Islet precursor cell (in vitro differentiated cells): ENCODE data around the gene BPTF.
"Not testable (repeated sequence)": the region's sequence is repeated elsewhere in the genome, so short reads cannot be mapped to it uniquely, and the experiment has no call there.

ENCODE experiments used
- DNase-seq: peaks from one replicate; pipeline ENCODE4 v3.0.0-alpha.2; 2018

BPTF gene

DNA sequence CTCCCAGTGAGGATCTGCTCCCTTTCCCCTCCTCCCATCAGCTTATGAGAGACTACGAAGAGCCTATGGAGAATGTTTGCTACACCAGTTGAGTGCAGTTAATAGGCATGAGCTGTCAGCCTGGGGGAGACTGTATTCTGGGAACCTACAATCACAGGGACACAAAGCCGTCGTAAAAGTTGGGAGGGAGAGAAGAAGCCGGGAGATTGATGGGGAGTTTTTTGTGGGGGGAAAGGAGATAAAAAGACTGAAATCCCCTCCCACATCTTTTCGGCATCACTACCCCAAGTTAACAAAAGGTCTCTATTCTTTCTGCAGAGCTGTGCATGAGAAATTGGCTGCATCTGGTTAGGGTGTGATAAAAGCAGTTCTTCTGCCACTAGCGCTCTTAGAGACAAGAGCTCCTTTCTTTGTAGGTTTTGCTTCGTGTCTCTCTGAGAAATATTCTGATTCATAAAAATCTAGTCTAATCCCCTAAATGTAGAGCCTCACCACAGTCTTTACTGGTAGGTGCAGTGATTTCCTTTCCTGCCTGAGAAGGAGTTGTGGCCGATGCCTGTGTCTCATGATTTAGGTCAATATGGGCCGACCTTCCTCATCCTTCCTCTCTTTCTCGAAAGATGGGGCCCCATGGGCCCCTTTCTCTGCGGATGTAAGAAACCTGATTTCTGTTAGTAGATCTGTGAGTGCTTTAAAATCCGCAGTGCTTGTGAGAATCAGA is 77.4 kb downstream of the BPTF start:
- DNase-seq, result peak; percentile 90

DNA sequence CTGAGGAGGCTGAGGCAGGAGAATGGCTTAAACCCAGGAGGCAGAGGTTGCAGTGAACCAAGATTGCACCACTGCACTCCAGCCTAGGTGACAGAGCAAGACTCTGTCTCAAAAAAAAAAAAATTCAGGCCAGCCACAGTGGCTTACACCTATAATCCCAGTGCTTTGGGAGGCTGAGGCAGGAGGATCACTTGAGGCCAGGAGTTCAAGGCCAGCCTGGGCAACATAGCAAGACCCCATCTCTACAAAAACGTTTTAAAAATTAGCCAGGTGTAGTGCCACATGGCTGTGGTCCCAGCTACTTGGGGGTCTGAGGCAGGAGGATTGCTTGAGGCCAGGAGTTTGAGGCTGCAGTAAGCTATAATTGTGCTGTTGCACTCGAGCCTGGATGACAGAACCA is 80.0 kb downstream of the BPTF start:
- DNase-seq, result not testable (repeated sequence)

DNA sequence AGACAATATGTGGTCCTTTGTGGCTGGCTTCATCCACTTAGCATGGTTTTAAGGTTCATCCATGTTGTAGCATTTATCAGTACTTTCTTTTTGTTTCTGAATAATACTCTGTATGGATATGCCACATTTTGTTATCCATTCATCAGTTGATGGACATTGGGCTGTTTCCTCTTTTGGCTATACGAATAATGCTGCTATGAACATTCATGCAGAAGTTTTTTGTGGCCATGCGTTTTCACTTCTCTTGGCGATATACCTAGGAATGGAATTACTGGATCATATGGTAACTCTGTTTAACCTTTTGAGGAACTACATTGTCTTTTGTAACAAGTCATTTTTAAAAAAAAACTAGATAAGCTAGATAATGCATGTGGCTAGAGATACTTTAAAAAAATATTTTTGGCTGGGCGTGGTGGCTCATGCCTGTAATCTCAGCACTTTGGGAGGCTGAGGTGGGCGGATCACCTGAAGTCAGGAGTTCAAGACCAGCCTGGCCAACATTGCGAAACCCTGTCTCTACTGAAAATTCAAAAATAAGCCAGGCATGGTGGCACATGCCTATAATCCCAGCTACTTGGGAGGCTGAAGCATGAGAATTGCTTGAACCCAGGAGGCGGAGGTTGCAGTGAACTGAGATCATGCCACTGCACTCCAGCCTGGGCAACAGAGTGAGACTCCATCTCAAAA is 85.0 kb downstream of the BPTF start:
- DNase-seq, result not testable (repeated sequence)

- no peak for DNase-seq
Observed at GRCh38 chr17:67911059-67911782, 85.9 kb downstream of the BPTF start.

DNA sequence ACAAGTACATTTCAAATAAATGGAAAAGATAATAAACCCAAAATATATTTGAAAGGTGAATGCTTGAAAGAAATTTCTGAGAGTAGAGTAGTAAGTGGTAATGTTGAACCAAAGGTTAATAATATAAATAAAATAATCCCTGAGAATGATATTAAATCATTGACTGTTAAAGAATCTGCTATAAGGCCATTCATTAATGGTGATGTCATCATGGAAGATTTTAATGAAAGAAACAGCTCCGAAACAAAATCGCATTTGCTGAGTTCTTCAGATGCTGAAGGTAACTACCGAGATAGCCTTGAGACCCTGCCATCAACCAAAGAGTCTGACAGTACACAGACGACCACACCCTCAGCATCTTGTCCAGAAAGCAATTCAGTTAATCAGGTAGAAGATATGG is 86.8 kb downstream of the BPTF start:
- no peak for DNase-seq

DNA sequence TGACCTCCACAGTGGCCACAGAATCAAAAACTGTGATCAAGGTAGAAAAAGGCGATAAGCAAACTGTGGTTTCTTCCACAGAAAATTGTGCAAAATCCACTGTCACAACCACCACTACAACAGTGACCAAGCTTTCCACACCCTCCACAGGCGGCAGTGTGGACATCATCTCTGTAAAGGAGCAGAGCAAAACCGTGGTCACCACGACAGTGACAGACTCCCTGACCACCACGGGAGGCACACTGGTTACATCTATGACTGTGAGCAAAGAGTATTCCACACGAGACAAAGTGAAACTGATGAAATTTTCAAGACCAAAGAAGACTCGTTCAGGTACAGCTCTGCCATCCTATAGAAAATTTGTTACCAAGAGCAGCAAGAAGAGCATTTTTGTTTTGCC is 87.4 kb downstream of the BPTF start:
- DNase-seq, result no peak

GRCh38 chr17:67920212-67920611 is 94.9 kb downstream of the BPTF start:
- DNase-seq, result no peak

DNA sequence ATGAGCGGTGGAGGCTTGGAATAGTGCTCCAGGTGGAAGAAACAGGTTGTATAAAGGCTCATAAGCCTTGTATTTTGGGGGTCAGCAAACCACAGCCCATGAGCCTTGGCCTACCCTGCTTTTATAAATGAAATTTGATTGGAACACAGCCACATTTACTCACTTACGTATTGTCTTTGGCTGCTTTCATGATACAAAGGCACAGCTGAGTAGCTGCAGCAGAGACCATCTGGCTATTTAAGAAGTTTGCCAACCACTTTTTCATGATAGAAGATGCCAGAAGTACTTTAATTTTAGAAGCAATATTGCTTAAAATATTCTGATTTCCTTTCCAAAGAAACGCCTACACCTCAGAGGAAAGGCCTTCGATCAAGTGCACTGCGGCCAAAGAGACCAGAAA is 97.2 kb downstream of the BPTF start:
- no peak for DNase-seq

DNA sequence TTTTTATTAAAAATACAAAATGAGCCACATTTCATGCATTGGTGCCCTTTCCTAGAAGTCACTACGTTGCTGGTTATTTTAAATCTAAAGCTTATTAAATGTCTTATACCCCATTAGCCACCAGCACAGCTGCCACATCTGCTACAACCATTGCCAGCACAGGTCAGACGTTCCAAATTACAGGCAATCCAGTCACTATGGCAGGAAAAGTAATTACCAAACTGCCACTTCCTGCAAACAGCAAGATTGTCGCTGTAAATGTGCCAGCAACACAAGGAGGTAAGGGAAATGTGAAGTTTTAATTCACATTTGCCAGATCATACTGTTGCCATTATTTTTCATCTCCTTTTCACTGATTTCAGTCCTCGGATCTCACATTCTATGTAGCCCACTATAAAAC is 103.5 kb downstream of the BPTF start:
- DNase-seq, result not testable (repeated sequence)

GRCh38 chr17:67931227-67931626 is 105.9 kb downstream of the BPTF start:
- no peak for DNase-seq

- no peak for DNase-seq
Observed at GRCh38 chr17:67942810-67943209, 117.5 kb downstream of the BPTF start.

DNA sequence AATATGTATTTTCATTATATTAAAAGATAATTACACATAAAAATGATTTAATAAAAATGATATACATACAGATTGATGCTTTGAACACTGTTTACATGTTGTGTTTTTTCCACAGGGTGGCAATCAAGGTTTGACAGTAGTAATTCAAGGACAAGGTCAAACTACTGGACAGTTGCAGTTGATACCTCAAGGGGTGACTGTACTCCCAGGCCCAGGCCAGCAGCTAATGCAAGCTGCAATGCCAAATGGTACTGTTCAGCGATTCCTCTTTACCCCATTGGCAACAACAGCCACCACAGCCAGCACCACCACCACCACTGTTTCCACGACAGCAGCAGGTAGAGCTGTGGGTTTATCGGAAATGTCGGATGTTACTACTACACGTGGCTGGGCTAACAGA is 118.7 kb downstream of the BPTF start:
- DNase-seq, result no peak

- no peak for DNase-seq
Observed at GRCh38 chr17:67946513-67946912, 121.2 kb downstream of the BPTF start.

- no peak for DNase-seq
Observed at GRCh38 chr17:67947325-67947813, 122.1 kb downstream of the BPTF start.

DNA sequence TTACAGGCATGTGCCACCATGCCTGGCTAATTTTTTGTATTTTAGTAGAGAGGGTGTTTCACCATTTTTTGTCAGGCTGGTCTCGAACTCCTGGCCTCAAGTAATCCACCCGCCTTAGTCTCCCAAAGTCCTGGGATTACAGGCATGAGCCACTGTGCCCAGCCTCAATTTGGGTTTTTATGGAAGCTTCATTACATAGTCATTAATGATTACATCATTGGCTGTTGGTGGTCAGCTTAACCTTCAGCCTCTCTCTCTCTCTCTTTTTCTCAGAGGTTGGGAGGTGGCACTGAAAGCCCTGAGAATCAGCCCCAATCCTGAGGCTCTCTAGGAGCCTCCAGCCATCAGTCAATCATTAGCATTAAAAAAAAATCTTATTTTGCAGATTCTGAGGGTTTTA is 125.6 kb downstream of the BPTF start:
- no peak for DNase-seq

DNA sequence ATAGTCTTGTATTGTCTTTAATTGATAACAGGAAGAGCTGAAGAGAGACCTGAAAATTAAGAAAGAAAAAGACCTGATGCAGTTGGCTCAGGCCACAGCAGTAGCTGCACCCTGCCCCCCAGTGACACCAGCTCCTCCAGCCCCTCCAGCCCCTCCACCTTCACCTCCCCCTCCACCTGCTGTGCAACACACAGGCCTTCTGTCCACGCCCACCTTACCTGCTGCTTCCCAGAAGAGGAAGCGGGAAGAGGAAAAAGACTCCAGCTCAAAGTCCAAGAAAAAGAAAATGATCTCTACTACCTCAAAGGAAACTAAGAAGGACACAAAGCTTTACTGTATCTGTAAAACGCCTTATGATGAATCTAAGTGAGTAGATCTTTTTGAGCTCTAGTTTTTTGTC is 134.2 kb downstream of the BPTF start:
- DNase-seq, result no peak

DNA sequence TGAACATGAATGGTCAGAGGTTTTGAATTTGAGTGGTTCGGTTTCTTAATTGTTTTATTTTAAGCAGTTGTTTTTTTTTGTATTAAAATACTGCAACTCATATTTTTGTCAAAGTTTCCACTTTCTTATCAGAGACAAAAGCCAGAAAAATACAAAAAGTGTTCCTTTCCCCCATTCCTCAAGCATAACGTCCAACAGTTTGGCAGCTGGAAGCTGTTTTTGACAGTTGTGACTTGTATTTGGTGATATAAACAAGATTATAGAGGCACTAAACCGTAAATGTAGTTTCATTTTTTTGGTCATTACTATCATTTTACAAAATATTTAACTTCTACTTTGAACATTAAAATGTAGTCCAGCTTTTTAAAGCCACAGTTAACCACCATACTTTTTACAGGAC is 135.0 kb downstream of the BPTF start:
- DNase-seq, result not testable (repeated sequence)

DNA sequence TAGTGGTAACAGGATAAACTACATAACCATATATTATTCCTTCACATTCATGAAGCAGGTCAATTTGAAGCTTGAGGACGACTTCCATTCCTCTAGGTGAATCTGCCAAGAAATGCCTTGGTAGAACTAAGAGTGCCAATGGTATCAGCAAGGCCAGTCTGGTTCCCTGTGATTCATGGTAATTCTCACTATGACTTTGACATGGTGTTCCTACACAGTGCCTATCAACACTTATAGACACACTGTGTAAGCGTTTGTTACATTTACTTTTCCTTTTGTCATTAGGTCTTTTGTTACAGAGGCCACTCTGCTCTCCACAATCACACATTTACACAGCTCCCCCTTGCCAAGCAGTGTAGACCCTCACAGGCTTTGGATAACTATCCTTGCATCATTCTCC is 136.9 kb downstream of the BPTF start:
- DNase-seq, result not testable (repeated sequence)

- peak; percentile 68 for DNase-seq
Observed at GRCh38 chr17:67963145-67963572, 137.9 kb downstream of the BPTF start.

GRCh38 chr17:67970783-67971182 is 145.5 kb downstream of the BPTF start:
- no peak for DNase-seq

- DNase-seq, result peak; percentile 62
Observed at GRCh38 chr17:67974185-67974584, 148.9 kb downstream of the BPTF start.

GRCh38 chr17:67974598-67975066 is 149.3 kb downstream of the BPTF start:
- DNase-seq, result peak; percentile 74

- DNase-seq, result peak; percentile 19
Observed at GRCh38 chr17:67976306-67976705, 151.0 kb downstream of the BPTF start.

DNA sequence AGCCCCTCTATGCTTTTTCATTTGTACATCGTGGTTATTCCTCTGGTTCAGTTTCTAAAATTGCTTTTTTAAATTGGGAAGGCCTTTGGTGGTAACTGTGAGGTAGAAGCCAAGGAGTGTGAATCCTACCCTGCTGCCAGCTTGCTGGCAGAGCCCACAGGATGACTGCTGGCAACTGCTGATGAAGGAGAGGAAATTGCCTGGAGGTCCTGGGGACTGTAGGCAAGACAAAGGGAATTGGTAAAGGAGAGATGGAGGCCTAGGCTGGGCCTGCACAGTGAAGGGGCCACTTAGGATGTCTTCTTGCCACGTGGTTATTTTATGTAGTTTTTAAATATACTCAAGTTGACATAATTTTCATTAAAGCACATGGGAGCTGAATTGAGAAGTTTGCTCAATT is 155.2 kb downstream of the BPTF start:
- no peak for DNase-seq
